CD4-positive, alpha-beta T cell treated with Interferon gamma for 1 hour (primary cell): Measurements from ENCODE around the gene NKD1.

Source experiments
- DNase-seq: peaks from one replicate; pipeline ENCODE4 v3.0.0-alpha.2; 2020

Gene NKD1

GRCh38 chr16:50659806-50660205, 111.6 kb downstream of the NKD1 start:
- DNase-seq, result no peak

DNA sequence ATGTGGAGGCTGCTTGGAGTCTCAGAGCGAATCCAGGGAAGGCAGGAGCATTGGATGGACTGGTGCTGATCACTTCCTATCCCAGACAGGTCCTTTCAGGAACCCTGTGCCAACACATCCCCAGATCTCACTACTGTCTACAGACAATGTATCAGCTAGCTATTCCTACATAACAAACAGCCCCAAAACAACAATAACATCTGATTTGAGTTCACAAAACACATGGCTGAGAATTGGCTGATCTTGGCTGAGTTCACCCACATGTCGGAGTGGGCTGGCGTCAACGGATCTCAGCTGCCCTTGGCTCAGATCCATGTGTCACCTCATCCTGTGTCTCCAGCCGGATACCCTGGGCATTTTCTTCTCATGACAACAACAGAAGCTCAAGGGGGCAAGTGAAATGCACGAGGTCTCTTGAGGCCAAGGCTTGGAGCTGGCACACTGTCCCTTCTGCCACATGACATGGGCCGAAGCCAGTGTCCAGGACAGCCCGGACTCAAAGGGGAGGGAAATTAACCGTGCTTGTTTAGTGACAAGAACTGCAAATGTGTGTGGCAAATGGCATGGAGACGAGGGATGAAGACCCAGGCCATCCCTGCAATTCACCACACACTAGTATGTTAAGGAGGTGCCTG, 114.2 kb downstream of the NKD1 start:
- no peak for DNase-seq

DNA sequence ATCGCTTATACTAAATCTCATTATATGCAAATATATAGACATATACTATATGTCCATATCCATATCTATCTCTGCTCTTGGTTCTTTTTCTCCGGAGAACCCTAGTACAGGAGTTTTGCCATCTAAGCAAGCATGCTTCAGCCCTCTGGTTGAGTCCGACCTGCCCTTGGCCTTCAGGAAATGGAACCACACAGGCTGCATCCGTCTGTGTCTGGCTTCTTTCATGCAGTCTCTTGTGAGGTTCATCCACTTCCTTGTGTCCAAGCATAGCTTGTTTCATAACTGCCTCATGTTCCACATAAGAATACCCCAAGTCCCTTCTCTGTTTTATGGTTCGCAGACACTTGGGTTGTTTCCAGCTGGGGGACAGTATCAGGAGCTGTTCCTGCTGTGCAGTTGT, 116.1 kb downstream of the NKD1 start:
- DNase-seq, result no peak

DNA sequence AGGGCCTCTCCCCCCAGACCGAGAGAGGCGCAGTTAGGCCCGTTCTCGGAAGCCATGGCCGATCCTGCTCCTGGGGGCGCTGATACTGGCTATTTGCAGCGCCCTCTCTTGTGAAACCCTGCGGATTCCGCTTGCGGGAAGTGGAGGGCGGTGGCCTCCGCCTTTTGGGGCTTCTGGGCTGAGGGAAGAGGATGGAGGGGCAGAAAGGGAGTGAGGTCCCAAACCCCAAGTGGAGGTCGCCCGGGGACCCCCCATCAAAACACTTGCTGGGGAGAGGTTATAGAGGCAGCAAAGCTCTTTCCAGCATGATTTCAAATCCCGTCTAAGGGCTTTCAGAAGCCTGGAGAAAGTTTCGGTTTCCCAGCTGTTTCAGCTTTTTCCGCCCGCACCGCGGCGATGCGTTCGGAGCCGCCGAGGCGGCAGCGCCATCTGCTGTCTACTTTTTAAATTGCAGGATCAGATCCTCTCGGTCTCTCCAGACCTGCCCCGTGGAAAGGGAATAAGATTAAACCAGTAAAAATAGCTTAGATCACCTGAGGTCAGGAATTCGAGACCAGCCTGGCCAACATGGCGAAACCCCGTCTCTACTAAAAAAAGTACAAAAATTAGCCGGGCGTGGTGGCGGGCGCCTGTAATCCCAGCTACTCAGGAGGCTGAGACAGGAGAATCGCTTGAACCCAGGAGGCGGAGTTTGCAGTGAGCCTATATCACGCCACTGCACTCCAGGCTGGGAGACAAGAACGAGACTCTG, 117.1 kb downstream of the NKD1 start:
- DNase-seq, result peak; percentile 73

- DNase-seq, result no peak
Measured at GRCh38 chr16:50666658-50667496, 118.7 kb downstream of the NKD1 start.

DNA sequence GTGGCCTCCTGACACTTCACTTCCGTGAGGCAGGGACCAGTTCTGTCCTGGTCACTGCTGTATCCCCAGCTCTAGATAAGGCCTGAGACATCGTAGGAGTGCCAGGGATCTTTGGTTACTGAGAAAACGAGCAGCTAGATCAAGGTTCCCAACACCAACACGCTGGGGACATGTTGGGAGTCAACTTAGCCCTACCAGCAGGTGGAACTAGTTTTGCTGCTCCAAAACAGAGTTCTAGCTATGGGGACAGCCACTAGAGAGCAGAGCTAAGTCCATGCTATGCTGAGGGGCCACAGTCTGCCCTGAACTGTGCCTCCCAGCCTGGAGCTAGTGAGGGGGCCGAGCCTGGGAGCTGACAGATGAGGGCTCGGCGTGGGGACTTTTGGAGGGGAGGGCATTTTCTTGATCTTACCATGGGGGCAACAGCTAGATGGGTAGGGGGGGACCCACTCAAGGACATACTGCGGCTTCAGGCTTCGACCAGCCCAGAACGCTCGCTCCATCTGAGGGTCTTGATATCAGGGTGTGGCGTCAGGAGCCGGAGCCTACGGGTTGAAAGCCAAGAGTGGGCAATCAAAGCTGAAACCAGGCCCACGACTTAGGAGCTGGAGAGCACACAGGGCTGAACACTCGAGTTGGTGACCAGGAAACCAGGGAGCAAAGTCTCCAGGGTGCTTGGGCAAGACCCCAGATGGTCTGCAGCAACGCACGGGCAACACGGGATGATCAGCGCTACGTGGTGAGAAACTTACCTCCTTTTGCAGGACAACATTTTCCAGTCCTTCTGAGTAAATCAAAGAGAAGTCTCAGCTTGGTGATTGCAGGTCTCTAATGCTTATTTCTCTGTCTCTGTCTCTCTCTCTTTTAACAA, 119.5 kb downstream of the NKD1 start:
- DNase-seq, result no peak

GRCh38 chr16:50668368-50669008, 120.3 kb downstream of the NKD1 start:
- no peak for DNase-seq

GRCh38 chr16:50669741-50670140, 121.5 kb downstream of the NKD1 start:
- no peak for DNase-seq

DNA sequence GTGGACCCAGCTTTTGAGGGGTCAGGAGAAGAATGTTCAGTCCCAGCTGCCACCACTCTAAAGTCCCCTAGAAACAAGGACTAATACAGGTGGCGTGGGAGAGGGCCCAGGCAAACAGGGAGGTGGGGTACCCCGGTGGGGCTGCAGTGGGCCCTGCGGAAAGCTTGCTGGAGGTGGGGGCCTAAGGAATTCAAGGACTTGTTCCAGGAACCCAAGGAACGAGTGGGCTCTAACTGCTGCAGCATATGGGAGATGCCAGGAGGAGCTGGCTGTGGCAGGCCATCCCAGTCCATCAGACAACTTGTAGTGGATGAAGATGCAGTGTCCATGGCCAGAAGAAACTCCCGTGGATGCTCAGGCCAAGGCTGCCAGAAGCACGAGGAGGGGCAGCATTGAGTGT, 122.3 kb downstream of the NKD1 start:
- DNase-seq, result no peak

DNA sequence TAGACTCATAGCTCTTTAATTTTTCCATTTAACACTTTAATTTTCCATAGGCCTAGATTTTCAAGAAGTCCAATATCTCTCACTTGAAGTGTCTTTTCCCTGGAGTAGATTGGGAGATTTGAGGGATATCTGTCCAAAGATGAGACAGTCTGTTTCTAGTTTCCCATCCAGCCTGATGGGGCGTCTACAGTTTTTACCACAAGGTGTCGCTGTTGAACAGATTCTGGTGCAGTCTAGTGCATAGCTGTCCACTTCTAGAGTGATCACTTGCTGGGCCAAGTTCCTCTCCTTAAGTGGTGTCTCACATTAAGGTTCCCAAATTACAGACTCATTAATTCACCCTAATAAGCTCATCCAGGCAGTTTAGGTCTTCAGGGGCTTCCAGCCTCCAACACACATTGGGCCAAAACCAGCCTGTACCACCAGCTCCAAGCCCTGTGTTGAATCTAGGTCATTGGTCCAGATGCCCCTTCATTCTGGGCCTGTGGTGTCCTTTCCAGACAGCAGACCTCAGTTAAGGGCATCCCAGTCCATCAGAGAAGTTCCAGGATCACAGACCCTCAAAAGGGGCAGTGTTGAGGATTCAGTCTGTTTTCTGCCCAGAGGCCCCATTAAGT, 123.6 kb downstream of the NKD1 start:
- peak; percentile 36 for DNase-seq

GRCh38 chr16:50673496-50674275, 125.5 kb downstream of the NKD1 start:
- DNase-seq, result no peak

GRCh38 chr16:50674831-50675230, 126.6 kb downstream of the NKD1 start:
- no peak for DNase-seq

GRCh38 chr16:50675686-50676610, 127.8 kb downstream of the NKD1 start:
- no peak for DNase-seq

DNA sequence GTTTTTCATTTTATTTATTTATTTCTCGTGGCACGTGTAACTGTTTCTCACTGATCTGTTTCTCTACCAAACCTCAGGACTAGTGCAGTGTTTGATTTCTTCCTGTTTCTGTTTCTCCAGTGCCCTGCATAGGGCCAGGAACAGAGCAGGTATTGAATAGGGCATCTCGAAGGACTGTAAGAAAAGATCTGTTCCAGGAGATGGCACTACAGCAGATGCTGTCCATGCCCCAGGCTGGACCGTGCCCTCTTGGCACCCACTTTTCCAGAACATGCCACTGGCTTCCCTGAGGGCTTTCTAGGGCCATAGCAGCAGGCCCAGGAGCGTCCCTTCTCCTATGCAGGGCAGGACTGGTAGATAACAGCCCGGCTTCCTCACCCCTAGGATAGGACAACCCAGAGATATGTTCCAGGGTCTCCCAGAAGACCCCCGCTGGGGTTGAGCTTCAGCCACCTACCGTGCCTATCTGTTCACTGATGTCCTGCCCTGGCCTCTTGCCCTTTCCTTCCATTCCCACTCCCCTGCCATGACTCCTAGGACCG, 128.6 kb downstream of the NKD1 start:
- no peak for DNase-seq

DNA sequence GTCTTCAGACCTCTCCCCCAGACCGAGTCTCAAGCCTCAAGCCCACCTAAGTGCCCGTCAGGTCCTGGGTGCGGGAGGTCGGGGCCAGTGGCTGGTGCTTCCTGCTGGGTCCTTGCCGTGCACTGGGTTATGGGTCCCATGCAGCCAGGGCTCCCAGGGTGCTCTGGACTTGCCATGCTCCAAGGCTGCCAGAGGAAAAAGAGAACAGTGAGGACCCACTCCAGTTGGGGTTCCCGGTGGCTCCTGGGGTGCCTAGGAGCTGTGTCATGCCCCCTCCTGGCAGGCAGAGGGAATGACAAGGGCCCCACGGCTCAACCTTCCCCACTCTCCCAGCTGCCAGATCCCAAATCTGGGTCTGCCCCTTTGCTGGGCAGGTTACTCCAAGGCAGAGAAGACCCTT, 129.2 kb downstream of the NKD1 start:
- no peak for DNase-seq

DNA sequence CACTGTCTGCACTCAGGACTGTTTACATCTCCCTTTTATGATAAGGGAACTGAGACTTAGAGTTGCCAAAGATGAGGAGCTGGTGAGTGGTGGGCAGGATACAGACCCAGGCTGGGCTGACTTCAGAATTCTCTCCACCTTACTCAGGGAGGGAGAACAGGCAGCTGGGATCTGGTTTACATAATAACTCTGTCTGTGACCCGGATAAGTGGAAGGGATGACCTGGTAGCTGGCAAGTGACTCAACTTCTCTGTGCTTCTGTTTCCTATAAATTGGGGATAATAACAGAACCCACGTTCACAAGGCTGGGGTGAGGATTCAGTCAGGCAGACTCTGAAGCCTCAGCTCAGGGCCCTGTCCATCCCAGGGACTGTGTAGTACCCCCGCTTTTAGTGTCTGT, 130.3 kb downstream of the NKD1 start:
- DNase-seq, result peak; percentile 36

GRCh38 chr16:50679266-50679665, 131.1 kb downstream of the NKD1 start:
- no peak for DNase-seq

DNA sequence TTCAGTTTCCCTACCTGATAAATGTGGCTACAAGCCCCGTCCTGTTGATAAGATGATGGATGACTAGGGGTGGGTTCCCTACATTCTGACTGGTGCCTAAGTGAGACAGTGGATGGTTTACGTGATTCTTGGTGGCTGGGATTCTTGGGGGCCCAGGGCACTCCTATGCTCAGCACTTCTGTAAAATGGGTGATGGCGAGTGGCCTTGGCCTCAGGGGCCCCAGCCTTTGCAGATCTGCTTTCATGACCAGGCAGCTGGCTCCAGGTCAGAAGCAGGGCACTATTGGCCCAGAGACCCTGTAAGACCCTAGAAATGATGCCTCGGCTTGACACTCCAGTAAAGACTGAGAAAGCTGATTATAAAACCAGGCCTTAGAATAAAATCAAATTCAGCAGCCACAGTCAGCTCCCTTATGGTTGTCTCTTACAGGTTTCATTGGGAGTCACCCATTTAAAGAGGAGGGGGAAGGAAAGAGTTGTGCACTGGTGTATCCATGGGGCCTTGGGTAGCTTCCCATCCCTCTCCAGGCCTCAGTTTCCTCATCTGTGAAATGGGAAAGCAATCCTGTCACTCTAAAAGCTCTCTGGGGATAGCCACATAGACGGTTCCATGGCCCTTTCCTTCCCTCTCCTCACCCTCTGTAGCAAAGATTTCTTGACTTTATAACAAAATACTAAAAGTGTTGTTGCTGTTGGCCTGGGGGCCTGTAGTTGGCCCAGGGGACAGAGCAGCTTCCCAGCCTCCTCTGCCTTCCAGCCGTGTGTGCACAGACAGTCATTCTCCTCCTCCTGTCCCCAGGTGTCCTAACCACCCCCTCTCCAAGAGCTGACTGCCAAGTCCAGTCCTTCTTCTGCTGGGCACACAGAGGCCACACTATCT, 131.7 kb downstream of the NKD1 start:
- no peak for DNase-seq

DNA sequence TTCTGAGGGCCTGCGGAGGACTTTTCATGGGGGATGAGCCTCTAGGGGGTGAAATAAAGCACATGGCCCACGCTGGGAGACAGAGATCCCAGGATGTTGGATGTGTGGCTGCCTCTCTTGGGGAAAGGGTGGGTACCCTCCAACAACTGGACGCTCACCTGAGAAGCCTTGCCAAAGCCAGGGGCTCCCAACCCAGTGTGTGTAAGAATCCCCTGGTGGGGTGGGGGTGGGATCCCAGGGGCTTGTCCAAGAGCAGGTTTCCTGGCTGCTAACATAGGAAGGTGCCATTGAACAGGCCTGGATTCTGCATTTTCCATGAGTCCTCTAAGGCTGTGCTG, 132.3 kb downstream of the NKD1 start:
- no peak for DNase-seq
